HG02970 (cell line): ENCODE measurements around the gene UQCR11.

ENCODE experiments used
- ATAC-seq: cut with Tn5 transposase; IDR thresholded peaks from one replicate; pipeline ENCODE4 v1.9.1; 2021; ENCODE audit warnings: mild to moderate bottlenecking, moderate library complexity, moderate number of reproducible peaks; ENCODE audit not compliant: unreplicated experiment, low FRiP score

UQCR11 gene

GRCh38 chr19:1549332-1549945, 55.8 kb downstream of the UQCR11 start:
- no peak for ATAC-seq
